HepG2 (cell line): Measurements from ENCODE around the gene LINS1. TPM values are rescaled to one million over a fixed set of nuclear protein-coding genes. Genes with fewer than 3 reads are reported as not detected.

Source experiments
- ATF7-NPFF ChIP-seq: sonication (generic); formaldehyde crosslinking; IDR thresholded peaks from 2 replicates; pipeline ENCODE4 v1.8.1; 2023; ENCODE audit warnings: mild to moderate bottlenecking, low read depth, missing genetic modification reagents, moderate library complexity
- ELF3 ChIP-seq: IDR thresholded peaks from 2 replicates; pipeline ENCODE4 v1.6.1; 2016; ENCODE audit warnings: missing genetic modification reagents, missing compliant biosample characterization
- ESRRA ChIP-seq: sonication (generic); formaldehyde crosslinking; IDR thresholded peaks from 2 replicates; pipeline ENCODE4 v1.5.1; 2020; ENCODE audit warnings: mild to moderate bottlenecking, low read depth, missing genetic modification reagents
- HMG20B ChIP-seq: conservative IDR thresholded peaks from 2 replicates; pipeline ENCODE4 v1.6.1; 2016; ENCODE audit warnings: missing genetic modification reagents, missing compliant biosample characterization
- ISL2 ChIP-seq: sonication (generic); formaldehyde crosslinking; IDR thresholded peaks from 2 replicates; pipeline ENCODE4 v1.5.0; 2020; ENCODE audit warnings: missing genetic modification reagents
- NR1H2 ChIP-seq: sonication (generic); formaldehyde crosslinking; IDR thresholded peaks from 2 replicates; pipeline ENCODE4 v1.8.1; 2022; ENCODE audit warnings: low read depth, missing genetic modification reagents, borderline replicate concordance
- PLSCR1 ChIP-seq: sonication (generic); formaldehyde crosslinking; IDR thresholded peaks from 2 replicates; pipeline ENCODE4 v1.5.0; 2020; ENCODE audit warnings: missing genetic modification reagents, mild to moderate bottlenecking, borderline replicate concordance
- PRDM4 ChIP-seq: sonication (generic); formaldehyde crosslinking; IDR thresholded peaks from 2 replicates; pipeline ENCODE4 v1.9.0; 2021; ENCODE audit warnings: missing genetic modification reagents, borderline replicate concordance
- SRY ChIP-seq: sonication (generic); formaldehyde crosslinking; IDR thresholded peaks from 2 replicates; pipeline ENCODE4 v1.8.0; 2022; ENCODE audit warnings: mild to moderate bottlenecking, missing genetic modification reagents
- ZBTB20 ChIP-seq: sonication (generic); formaldehyde crosslinking; IDR thresholded peaks from 2 replicates; pipeline ENCODE4 v1.8.1; 2023; ENCODE audit warnings: missing genetic modification reagents, low read depth, mild to moderate bottlenecking, borderline replicate concordance
- ZFP36L1 ChIP-seq: sonication (generic); formaldehyde crosslinking; IDR thresholded peaks from 2 replicates; pipeline ENCODE4 v1.8.0; 2022; ENCODE audit warnings: mild to moderate bottlenecking, missing genetic modification reagents, moderate library complexity
- ZKSCAN5 ChIP-seq: sonication (generic); formaldehyde crosslinking; IDR thresholded peaks from 2 replicates; pipeline ENCODE4 v1.5.1; 2020; ENCODE audit warnings: mild to moderate bottlenecking, missing genetic modification reagents
- ZNF318 ChIP-seq: sonication (generic); formaldehyde crosslinking; IDR thresholded peaks from 2 replicates; pipeline ENCODE4 v1.4.0; 2020; ENCODE audit warnings: mild to moderate bottlenecking, missing genetic modification reagents
- ZNF629 ChIP-seq: sonication (generic); formaldehyde crosslinking; conservative IDR thresholded peaks from 2 replicates; pipeline ENCODE4 v1.5.0; 2020; ENCODE audit warnings: missing genetic modification reagents
- ZUFSP ChIP-seq: sonication (generic); formaldehyde crosslinking; IDR thresholded peaks from 2 replicates; pipeline ENCODE4 v1.9.0; 2021; ENCODE audit warnings: missing genetic modification reagents, mild to moderate bottlenecking, borderline replicate concordance
- polyA plus RNA-seq, 8 experiments: library from polyadenylated mRNA; depleted of rRNA in 3 of 8; stranded (reverse) in 7 of 8; unstranded in 1 of 8; fragments of >200 nt; fragmentation: Illumina TruSeq in 4 of 8; extraction: Trizol in 4 of 8; gene quantifications; 2 replicates each; pipeline versions ENCODE4 v1.2.1 to v1.2.3, GENCODE V29; 2011 to 2016; ENCODE audit warnings: low read depth in 4 of 8, missing spikeins in 1 of 8, mixed read lengths in 1 of 8; ENCODE audit not compliant: insufficient read depth in 1 of 8
- total RNA-seq, 5 experiments: library from RNA; depleted of rRNA; stranded (reverse); fragments of >200 nt; fragmentation: Illumina TruSeq; extraction: Trizol; gene quantifications; 2 replicates each; pipeline ENCODE4 v1.2.3, GENCODE V29; 2016; ENCODE audit warnings: low read depth in 1 of 5

Gene LINS1
- total and polyA plus RNA-seq, 2 of the 13 experiments (the other 11 are each of a cell fraction or from before 2014, with no cell fraction given), result 9.8 to 10.4 TPM

- no peak for TF ChIP-seq PRDM4 (CRISPR knock-in tag)
- no peak for TF ChIP-seq ZBTB20 (CRISPR knock-in tag)
- TF ChIP-seq ZNF629 (CRISPR knock-in tag), result no peak
- TF ChIP-seq ZFP36L1, result no peak
- TF ChIP-seq ISL2 (CRISPR knock-in tag), result peak; percentile 17; the same call in 1 of the 2 replicates
- TF ChIP-seq ESRRA (CRISPR knock-in tag), result no peak; the same call in 1 of the 2 replicates
- no peak for TF ChIP-seq ZUFSP (CRISPR knock-in tag)
- TF ChIP-seq ZKSCAN5 (CRISPR knock-in tag), result no peak
- TF ChIP-seq ATF7-NPFF (CRISPR knock-in tag), result no peak
- no peak for TF ChIP-seq HMG20B (CRISPR knock-in tag)
- no peak for TF ChIP-seq PLSCR1 (CRISPR knock-in tag)
- peak; percentile 73 for TF ChIP-seq ELF3 (CRISPR knock-in tag)
- TF ChIP-seq ZNF318 (CRISPR knock-in tag), result no peak
- no peak for TF ChIP-seq NR1H2 (CRISPR knock-in tag)
- peak; percentile 56; the same call in 1 of the 2 replicates for TF ChIP-seq SRY (CRISPR knock-in tag)
These were observed at the start of gene LINS1, which contains the start of gene ASB7 (continued) for GRCh38 chr15:100602064-100602822.
